HFFc6 (cell line): ENCODE results near the gene PADI2. TPM values are rescaled to one million over a fixed set of nuclear protein-coding genes. Genes with fewer than 3 reads are reported as not detected.

Source experiments
- DNase-seq: peaks from one replicate; pipeline ENCODE4 v3.0.0-alpha.2; 2018
- H3K27ac Mint-ChIP-seq: 2 replicates; pipeline ENCODE4 v1.8.0; 2020; ENCODE audit warnings: mild to moderate bottlenecking, mixed read lengths
- H3K27me3 Mint-ChIP-seq: 2 replicates; pipeline ENCODE4 v1.8.0; 2021; ENCODE audit warnings: mild to moderate bottlenecking, moderate library complexity, mixed read lengths; ENCODE audit not compliant: insufficient read depth
- H3K36me3 Mint-ChIP-seq: 2 replicates; pipeline ENCODE4 v1.8.0; 2021; ENCODE audit warnings: low read depth, mixed read lengths
- H3K4me1 Mint-ChIP-seq: 2 replicates; pipeline ENCODE4 v1.8.0; 2020; ENCODE audit warnings: low read depth, mixed read lengths
- H3K4me3 Mint-ChIP-seq: 2 replicates; pipeline ENCODE4 v1.8.0; 2020; ENCODE audit warnings: mild to moderate bottlenecking, moderate library complexity, mixed read lengths
- H3K9me3 Mint-ChIP-seq: 2 replicates; pipeline ENCODE4 v1.8.0; 2020; ENCODE audit warnings: mild to moderate bottlenecking, mixed read lengths
- total RNA-seq, 6 experiments: library from RNA; stranded (reverse); fragmentation: NEBNext Ultra II Directional; extraction: Animal tissue kit (Norgen Biotek cat#: 25700); gene quantifications; 2 replicates in 1 of 6; 3 replicates in 5 of 6; pipeline ENCODE4 v1.2.3, GENCODE V29; 2021
- TF ChIP-seq, protein P1 (sequence below): fragments of 200-600 bp; sonication (generic); IDR thresholded peaks from 2 replicates; pipeline ENCODE4 v1.5.0; 2021; ENCODE audit warnings: antibody characterized with exemption, mild to moderate bottlenecking

PADI2 gene
- total RNA-seq, 6 experiments from 2014 or later = 0.05 to 0.33 (median 0.13) TPM; not detected in 2

DNA sequence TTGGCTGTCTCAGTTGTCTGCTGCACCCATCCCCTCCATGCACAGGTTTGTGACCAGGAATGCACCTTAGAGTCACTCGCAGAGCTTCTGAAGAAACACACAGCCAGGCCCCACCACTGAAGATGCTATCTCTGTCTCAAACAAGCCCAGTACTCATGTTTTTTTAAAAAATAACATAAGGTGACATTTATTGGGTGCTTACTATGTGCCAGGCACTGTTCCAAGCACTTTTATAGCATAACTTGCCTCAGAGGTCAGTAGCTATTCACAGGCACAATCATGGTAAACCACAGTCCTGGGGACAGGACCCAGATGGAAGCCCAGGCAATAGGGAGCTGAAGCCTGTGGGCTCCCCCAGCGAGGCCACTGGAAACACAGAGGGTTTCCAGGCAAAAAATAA lies 98.7 kb downstream of the PADI2 start:
- Mint-ChIP-seq H3K27me3 (no peaks in the 10 kb centered on the region), H3K4me3 (no peak overlapping the region), H3K4me1 (peaks cover 10% of the 10 kb centered on the region), H3K9me3 (no peaks in the 10 kb centered on the region), H3K27ac (no peak overlapping the region), H3K36me3 (peaks cover 33% of the 10 kb centered on the region)
- peak; percentile 34 for DNase-seq
- TF ChIP-seq, protein P1, sequence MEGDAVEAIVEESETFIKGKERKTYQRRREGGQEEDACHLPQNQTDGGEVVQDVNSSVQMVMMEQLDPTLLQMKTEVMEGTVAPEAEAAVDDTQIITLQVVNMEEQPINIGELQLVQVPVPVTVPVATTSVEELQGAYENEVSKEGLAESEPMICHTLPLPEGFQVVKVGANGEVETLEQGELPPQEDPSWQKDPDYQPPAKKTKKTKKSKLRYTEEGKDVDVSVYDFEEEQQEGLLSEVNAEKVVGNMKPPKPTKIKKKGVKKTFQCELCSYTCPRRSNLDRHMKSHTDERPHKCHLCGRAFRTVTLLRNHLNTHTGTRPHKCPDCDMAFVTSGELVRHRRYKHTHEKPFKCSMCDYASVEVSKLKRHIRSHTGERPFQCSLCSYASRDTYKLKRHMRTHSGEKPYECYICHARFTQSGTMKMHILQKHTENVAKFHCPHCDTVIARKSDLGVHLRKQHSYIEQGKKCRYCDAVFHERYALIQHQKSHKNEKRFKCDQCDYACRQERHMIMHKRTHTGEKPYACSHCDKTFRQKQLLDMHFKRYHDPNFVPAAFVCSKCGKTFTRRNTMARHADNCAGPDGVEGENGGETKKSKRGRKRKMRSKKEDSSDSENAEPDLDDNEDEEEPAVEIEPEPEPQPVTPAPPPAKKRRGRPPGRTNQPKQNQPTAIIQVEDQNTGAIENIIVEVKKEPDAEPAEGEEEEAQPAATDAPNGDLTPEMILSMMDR = no peak

DNA sequence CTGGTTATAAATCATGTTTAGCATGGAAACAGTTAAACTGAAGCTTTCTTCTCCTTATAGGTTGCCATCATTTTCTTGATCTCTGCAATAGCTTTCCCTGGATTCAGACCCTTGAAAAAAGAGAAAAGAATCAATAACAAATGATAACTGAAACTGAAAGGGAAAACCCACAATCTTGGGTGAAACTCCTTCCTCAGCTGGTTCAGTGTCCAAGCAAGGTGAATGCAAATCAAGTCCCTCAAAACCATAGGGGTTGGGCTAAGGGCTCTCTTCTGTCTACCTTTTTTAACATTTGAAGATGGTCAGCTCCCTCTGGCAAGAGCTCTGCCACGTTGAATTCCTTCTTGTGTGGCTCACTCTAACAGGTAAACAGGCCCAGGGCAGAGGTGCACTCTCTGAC lies 100.4 kb downstream of the PADI2 start:
- no peak for DNase-seq
- Mint-ChIP-seq H3K4me1 (peaks cover 10% of the 10 kb centered on the region), H3K4me3 (no peak overlapping the region), H3K9me3 (no peaks in the 10 kb centered on the region), H3K36me3 (peaks cover 33% of the 10 kb centered on the region), H3K27ac (no peak overlapping the region), H3K27me3 (peaks cover 3% of the 10 kb centered on the region; the same call in 1 of the 2 replicates)
- TF ChIP-seq, protein P1 = no peak

DNA sequence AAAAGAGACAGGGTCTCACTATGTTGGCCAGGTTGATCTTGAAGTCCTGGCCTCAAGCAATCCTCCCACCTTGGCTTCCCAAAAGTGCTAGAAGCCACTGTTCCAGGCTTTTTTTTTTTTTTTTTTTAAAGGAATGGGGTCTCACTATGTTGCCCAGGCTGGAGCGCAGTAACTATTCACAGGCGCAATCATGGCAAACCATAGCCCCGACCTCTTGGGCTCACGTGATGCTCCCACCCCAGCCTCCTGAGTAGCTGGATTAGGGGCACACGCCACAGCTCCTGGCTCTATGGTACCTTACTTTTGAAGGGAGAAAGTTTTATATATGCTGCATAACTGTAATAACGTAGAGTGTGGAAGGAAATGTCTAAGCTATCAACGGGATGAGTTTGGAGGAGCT lies 101.8 kb downstream of the PADI2 start:
- peaks cover 28% of the 10 kb centered on the region for H3K36me3 Mint-ChIP-seq
- H3K4me1 Mint-ChIP-seq = peaks cover 19% of the 10 kb centered on the region
- H3K9me3 Mint-ChIP-seq = no peaks in the 10 kb centered on the region
- no peak overlapping the region for H3K27ac Mint-ChIP-seq
- H3K27me3 Mint-ChIP-seq = peaks cover 3% of the 10 kb centered on the region; the same call in 1 of the 2 replicates
- H3K4me3 Mint-ChIP-seq = no peak overlapping the region
- TF ChIP-seq, protein P1 = no peak
- no peak for DNase-seq

Other genes starting within 250 kb of the PADI2 start
- 1,000 to 10,000 TPM; 1,191 to 2,394 (median 1,819) TPM for gene RNU1-2, start 223.5 kb downstream of the PADI2 start, total RNA-seq
- gene CROCC, start 197.5 kb downstream of the PADI2 start, total RNA-seq = 10 to 100 TPM; 10.3 to 14.6 (median 12.5) TPM
- 10 to 100 TPM; 33.7 to 53.4 (median 47.5) TPM for gene MFAP2, start 138.8 kb downstream of the PADI2 start, total RNA-seq
- 10 to 100 TPM; 26.8 to 33.6 (median 29.4) TPM for gene ATP13A2, start 107.5 kb downstream of the PADI2 start, total RNA-seq
- 100 to 1,000 TPM; 112 to 128 (median 116) TPM for gene SDHB, start 65.4 kb downstream of the PADI2 start, total RNA-seq
- gene PADI1, start 85.7 kb upstream of the PADI2 start, total RNA-seq = under 1 TPM in 5 of 6 experiments, not detected in 1; 0.11 to 0.95 (median 0.22) TPM
- gene PADI3, start 129.6 kb upstream of the PADI2 start, total RNA-seq = under 1 TPM in 4 of 6 experiments, not detected in 2; 0.05 to 0.14 (median 0.07) TPM
- gene PADI4, start 188.7 kb upstream of the PADI2 start, total RNA-seq = not detected